Bronchial epithelial cell (primary cell): ENCODE measurements around the gene PSMD4. TPM values are rescaled to one million over a fixed set of nuclear protein-coding genes. Genes with fewer than 3 reads are reported as not detected.
A peak's percentile ranks its signal among the peaks of the same experiment; 100 is the strongest.
"Not testable (repeated sequence)": the region's sequence is repeated elsewhere in the genome, so short reads cannot be mapped to it uniquely, and the experiment has no call there.

Experiments
- DNase-seq: peaks from one replicate; pipeline ENCODE4 v3.0.0-alpha.2; 2010; ENCODE audit warnings: low read depth
- FAIRE-seq: peaks from 2 replicates; lab custom pipeline; 2011; peaks lifted over from hg19 to GRCh38; lab: Jason Lieb, UNC
- H3K27me3 ChIP-seq: 2 replicates; pipeline ENCODE4 v1.5.1; 2011; ENCODE audit warnings: low read length; ENCODE audit not compliant: control insufficient read depth, insufficient read depth
- H3K36me3 ChIP-seq: 2 replicates; pipeline ENCODE4 v1.5.1; 2011; ENCODE audit warnings: low read length; ENCODE audit not compliant: control insufficient read depth, insufficient read depth
- H3K4me3 ChIP-seq: 2 replicates; pipeline ENCODE4 v1.5.1; 2011; ENCODE audit warnings: mild to moderate bottlenecking, low read depth, low read length, control low read depth
- CTCF ChIP-seq: IDR thresholded peaks from 2 replicates; pipeline ENCODE4 v1.5.1; 2011; ENCODE audit warnings: mild to moderate bottlenecking, moderate library complexity, low read length, control low read depth, inconsistent platforms; ENCODE audit not compliant: insufficient read depth, severe bottlenecking
- total RNA-seq: library from RNA; depleted of rRNA; stranded (reverse); fragments of >200 nt; gene quantifications from 2 replicates; pipeline ENCODE4 v1.2.1, GENCODE V29; 2014

Gene PSMD4
- 259 and 280 TPM in 2 replicates for total RNA-seq

DNA sequence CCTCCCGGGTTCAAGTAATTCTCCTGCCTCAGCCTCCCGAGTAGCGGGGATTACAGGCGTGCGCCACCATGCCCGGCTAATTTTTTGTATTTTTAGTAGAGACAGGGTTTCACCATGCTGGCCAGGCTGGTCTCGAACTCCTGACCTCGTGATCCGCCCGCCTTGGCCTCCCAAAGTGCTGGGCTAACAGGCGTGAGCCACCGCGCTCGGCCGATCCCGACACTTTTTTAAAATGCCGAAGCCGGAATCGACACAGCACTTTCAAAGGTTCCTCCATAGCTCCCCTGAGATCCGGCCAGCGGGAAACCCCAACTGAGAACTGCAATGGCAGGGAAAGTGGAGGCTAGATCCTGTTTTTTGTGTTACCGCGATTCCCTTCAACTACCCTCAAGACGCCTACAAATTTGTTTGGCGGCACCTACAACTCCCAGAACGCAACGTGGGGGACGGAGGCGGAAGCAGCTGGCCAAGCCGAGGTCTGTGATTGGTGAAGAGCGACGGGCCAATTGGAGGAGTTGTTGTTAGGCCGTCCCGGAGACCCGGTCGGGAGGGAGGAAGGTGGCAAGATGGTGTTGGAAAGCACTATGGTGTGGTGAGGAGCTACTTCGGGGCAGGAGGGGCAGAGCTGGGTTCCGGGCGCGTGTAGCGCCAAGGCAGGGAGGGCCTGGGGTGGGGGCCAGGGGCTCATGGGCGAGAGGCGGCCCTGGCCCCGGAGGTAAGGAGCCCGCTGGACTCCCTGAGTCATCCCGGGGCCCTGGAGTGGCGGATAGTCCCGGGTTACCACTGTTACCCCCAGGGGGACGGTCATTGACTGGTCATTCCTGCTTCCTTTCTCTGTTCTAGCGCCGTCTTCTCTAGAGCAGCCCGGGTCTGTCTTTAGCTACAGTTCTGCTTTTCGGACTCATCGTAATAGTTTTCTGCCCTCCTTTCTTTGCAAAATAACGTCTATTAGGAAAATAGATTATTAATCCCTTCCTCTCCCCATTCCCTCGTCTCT lies at the start of gene PSMD4:
PSMD4 (plus strand) TSS at position 518 of the 997 bp plus-strand sequence; CDS start at position 567, 49 bp downstream.
- peak within 1 kb of the TSS; percentile 80 for H3K4me3 ChIP-seq
- no peak for TF ChIP-seq CTCF
- FAIRE-seq (peak; percentile 72), DNase-seq (peak; percentile 92)
- H3K36me3 ChIP-seq: peaks cover 3% of the 10 kb centered on the region
- no peaks in the 10 kb centered on the region for H3K27me3 ChIP-seq

- DNase-seq, H3K4me3 ChIP-seq, H3K27me3 ChIP-seq, FAIRE-seq: not testable (repeated sequence)
- peaks cover 13% of the 10 kb centered on the region for H3K36me3 ChIP-seq
Observed at GRCh38 chr1:151205381-151205965, 49.1 kb upstream of the PSMD4 start.

- DNase-seq (no peak), FAIRE-seq (no peak)
- Histone ChIP-seq H3K36me3 (peaks cover 6% of the 10 kb centered on the region), H3K27me3 (no peaks in the 10 kb centered on the region), H3K4me3 (no peak overlapping the region)
- TF ChIP-seq CTCF: no peak
Observed at GRCh38 chr1:151210830-151211229, 43.7 kb upstream of the PSMD4 start.

GRCh38 chr1:151211972-151212705 lies 42.4 kb upstream of the PSMD4 start:
- Histone ChIP-seq H3K27me3 (no peaks in the 10 kb centered on the region), H3K36me3 (peaks cover 6% of the 10 kb centered on the region), H3K4me3 (no peak overlapping the region)
- TF ChIP-seq CTCF: no peak
- FAIRE-seq (no peak), DNase-seq (peak; percentile 38)

DNA sequence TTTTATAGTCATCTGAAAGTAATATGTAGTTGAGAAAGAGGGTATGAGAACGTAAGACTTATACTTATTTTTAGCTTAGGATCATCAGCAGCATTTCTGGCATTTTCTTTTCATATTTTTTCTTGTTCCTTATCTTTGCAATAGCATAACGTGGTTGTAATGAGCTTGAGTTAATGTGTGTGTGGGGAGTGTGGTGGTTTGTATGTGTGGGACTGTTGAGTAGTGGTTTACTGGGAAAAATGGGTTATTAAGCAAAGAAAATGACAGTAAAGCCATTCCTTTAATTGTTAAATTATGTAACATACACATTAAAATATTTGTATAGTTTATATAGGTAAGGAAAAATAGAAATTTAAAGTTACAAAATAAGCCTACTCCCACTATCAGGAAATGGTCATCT lies 41.0 kb upstream of the PSMD4 start:
- FAIRE-seq: no peak
- H3K4me3 ChIP-seq: no peak overlapping the region
- H3K27me3 ChIP-seq: no peaks in the 10 kb centered on the region
- no peak for TF ChIP-seq CTCF
- no peak for DNase-seq
- H3K36me3 ChIP-seq: peaks cover 6% of the 10 kb centered on the region
